Daoy (cell line): ENCODE data around the gene ZNF480. TPM values are rescaled to one million over a fixed set of nuclear protein-coding genes. Genes with fewer than 3 reads are reported as not detected.
"Not testable (repeated sequence)": the region's sequence is repeated elsewhere in the genome, so short reads cannot be mapped to it uniquely, and the experiment has no call there.

ENCODE experiments used
- DNase-seq: peaks from one replicate; pipeline ENCODE4 v3.0.0-alpha.2; 2015; ENCODE audit warnings: low read depth
- total RNA-seq: library from RNA; depleted of rRNA; stranded (reverse); fragments of >200 nt; shearing (Covaris generic); gene quantifications from 2 replicates; pipeline ENCODE4 v1.2.3, GENCODE V29; 2014; rRNA removed

Gene ZNF480
- total RNA-seq, 1 experiment from 2014 or later, result 8.6 TPM

GRCh38 chr19:52336791-52337381, 39.9 kb downstream of the ZNF480 start:
- peak; percentile 19 for DNase-seq

DNA sequence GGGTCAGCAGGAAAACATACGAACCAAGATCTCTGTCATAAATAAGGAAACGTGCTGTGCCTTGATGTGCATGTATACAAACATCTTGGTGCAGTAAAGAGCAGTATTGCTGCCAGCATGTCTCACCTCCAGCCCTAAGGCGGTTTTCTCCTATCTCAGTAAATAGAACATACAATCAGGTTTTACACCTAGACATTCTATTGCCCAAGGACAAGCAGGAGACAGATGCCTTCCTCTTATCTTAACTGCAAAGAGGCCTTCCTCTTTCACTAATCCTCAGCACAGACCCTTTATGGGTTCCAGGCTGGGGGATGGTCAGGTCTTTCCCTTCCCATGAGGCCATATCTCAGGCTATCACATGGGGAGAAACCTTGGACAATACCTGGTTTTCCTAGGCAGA, 42.1 kb downstream of the ZNF480 start:
- not testable (repeated sequence) for DNase-seq

DNA sequence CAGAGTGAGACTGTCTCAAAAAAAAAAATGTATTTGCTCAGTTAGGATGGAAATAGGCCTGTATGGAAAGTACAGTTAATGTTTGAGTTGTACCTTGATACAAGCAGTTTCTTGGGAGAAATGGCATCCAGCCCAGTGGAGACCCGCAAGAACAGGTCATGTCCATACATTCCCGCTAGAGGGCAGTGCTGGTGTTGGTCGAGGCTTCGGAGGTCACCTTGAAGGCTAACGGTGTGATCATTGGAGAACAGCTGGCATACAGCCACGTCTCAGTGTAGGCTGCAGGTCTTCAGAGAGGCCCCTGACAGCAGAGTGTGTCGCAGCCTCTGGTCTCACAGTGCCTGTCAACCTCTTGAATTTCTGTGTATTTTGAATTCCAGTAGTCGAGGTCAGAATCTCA, 46.6 kb downstream of the ZNF480 start:
- peak; percentile 68 for DNase-seq

DNA sequence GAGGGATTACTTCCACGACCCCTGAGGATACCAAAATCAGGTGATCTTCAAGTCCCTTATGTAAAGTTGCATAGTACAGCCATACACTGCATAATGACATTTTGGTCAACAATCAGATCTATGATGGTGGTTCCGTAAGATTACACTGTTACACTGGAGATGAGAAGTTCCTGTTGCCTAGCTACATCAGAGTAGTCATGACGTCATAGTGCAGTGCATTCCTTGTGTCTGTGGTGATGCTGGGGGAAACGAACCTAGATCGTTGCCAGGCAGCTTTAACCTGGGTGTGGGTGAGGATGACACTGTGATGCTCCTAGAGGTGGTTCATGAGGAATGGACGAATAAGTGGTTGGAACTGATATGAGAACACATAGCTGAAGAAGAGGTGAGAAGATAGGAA, 48.2 kb downstream of the ZNF480 start:
- DNase-seq, result no peak

- DNase-seq, result peak; percentile 7
Measured at GRCh38 chr19:52351512-52351911, 54.5 kb downstream of the ZNF480 start.

- no peak for DNase-seq
Measured at GRCh38 chr19:52366414-52366824, 69.5 kb downstream of the ZNF480 start.

DNA sequence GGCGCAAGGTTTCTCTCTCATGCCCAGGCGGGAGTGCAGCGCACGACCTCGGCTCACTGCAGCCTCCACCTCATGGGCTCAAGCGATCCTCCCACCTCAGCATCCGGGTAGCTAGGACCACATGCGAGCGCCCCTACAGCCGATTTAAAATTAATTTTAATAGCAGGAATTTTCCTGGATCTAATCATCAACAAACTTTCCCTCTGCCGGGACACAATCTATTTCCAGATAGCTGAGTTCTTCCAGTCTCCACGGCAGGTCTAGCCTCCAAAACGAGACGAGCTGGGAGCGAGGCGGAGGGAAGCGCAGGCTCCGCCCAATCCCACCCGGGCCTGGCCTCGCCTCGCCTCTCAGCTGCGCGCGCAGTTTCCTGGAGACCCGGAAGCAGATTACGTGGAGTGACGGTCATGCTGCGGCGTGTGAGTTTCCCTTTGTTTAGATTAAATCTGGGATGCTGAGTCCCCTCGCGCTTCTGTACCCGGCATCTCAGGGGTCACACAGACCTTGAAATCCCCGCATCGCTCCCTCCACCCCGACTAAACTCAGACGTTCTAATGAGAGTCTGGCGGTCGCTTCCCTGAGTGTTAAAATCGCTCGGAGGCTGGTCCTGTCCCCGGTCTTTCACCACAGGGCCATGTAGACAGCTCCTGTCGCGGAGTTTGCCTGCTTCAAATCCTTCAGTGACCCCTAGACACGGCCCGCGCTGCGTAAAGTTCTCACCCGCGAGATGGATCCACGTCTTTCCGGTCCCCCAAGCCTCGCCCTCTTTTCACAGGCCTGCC, 72.8 kb downstream of the ZNF480 start, which contains the start of gene ZNF880:
ZNF880 (plus strand) TSS at position 365 of the 782 bp plus-strand sequence; CDS start at position 408, 43 bp downstream.
- DNase-seq, result peak; percentile 97

DNA sequence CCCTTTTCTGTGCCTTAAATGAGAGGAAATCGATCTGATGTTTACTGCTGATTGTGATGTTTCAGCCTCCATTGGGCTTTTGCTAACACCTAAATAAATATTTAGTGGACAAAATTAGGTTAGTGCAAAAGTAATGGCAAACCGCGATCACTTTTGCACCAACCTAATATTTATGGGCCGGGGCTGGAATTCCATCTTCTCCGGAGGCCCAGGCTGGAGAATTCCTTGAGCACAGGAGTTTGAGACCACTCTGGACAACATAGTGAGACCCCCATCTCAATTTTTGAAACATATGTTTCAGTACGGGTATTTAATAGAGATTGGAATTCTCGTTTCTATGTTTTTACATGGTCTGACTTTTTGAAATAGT, 73.4 kb downstream of the ZNF480 start:
- no peak for DNase-seq

Other genes with a start within 250 kb of the ZNF480 start
- gene ZNF432, start 248.3 kb upstream of the ZNF480 start, total RNA-seq, result 7.3 and 9.0 TPM in 2 replicates
- gene ZNF841, start 201.4 kb upstream of the ZNF480 start, total RNA-seq, result 12.1 and 12.5 TPM in 2 replicates
- 4.7 and 10.8 TPM in 2 replicates for gene ZNF616, start 157.2 kb upstream of the ZNF480 start, total RNA-seq
- 2.5 and 5.2 TPM in 2 replicates for gene ZNF836, start 125.5 kb upstream of the ZNF480 start, total RNA-seq
- 164 and 208 TPM in 2 replicates for gene PPP2R1A, start 107.1 kb upstream of the ZNF480 start, total RNA-seq
- gene ZNF766, start 27.6 kb upstream of the ZNF480 start, total RNA-seq, result 7.5 and 12.5 TPM in 2 replicates
- 3.8 and 6.5 TPM in 2 replicates for gene ZNF610, start 39.1 kb downstream of the ZNF480 start, total RNA-seq
- gene ZNF880, start 72.8 kb downstream of the ZNF480 start, total RNA-seq, result 15.6 and 24.1 TPM in 2 replicates
- gene ZNF528, start 100.7 kb downstream of the ZNF480 start, total RNA-seq, result 20.3 and 67.9 TPM in 2 replicates
- 0.86 TPM in 1 of 2 replicates, not detected in the other for gene ZNF534, start 132.0 kb downstream of the ZNF480 start, total RNA-seq
- gene ZNF578, start 156.4 kb downstream of the ZNF480 start, total RNA-seq, result 1.4 and 1.6 TPM in 2 replicates
- gene ZNF808, start 230.5 kb downstream of the ZNF480 start, total RNA-seq, result 8.6 and 10.6 TPM in 2 replicates